Measurements from ENCODE around the gene ZNF691.

GRCh38 chr1:42876009-42876408, 29.6 kb downstream of the ZNF691 start:
- no peak for TF ChIP-seq CTCF (IDR thresholded peaks at IDR 0.05; ENCODE audit: low read length)
- TF ChIP-seq EZH2 (IDR thresholded peaks at IDR 0.05; ENCODE audit: borderline replicate concordance, low read length), result no peak

Data from OCI-LY1 (cell line).